Nephron progenitor cell (in vitro differentiated cells): ENCODE data around the gene FUZ.

Source experiments
- DNase-seq: peaks from one replicate; pipeline ENCODE4 v3.0.0; 2021
- H3K27ac Mint-ChIP-seq: 2 replicates; pipeline ENCODE4 v1.8.0; 2021; ENCODE audit warnings: mild to moderate bottlenecking, moderate library complexity, mixed read lengths
- H3K27me3 Mint-ChIP-seq: 2 replicates; pipeline ENCODE4 v1.8.0; 2021; ENCODE audit warnings: mild to moderate bottlenecking, low read depth, mixed read lengths; ENCODE audit not compliant: poor library complexity
- H3K36me3 Mint-ChIP-seq: 2 replicates; pipeline ENCODE4 v1.8.0; 2021; ENCODE audit warnings: low read depth, mixed read lengths
- H3K4me1 Mint-ChIP-seq: 2 replicates; pipeline ENCODE4 v1.8.0; 2021; ENCODE audit warnings: mixed read lengths
- H3K4me3 Mint-ChIP-seq: 2 replicates; pipeline ENCODE4 v1.8.0; 2021; ENCODE audit warnings: mild to moderate bottlenecking, moderate library complexity, mixed read lengths
- H3K9me3 Mint-ChIP-seq: 2 replicates; pipeline ENCODE4 v1.8.0; 2021; ENCODE audit warnings: mild to moderate bottlenecking, moderate library complexity, mixed read lengths
- TF ChIP-seq, protein P1 (sequence below): fragments of 200-600 bp; sonication (generic); IDR thresholded peaks from 2 replicates; pipeline ENCODE4 v1.5.0; 2021; ENCODE audit warnings: antibody characterized with exemption

FUZ gene

DNA sequence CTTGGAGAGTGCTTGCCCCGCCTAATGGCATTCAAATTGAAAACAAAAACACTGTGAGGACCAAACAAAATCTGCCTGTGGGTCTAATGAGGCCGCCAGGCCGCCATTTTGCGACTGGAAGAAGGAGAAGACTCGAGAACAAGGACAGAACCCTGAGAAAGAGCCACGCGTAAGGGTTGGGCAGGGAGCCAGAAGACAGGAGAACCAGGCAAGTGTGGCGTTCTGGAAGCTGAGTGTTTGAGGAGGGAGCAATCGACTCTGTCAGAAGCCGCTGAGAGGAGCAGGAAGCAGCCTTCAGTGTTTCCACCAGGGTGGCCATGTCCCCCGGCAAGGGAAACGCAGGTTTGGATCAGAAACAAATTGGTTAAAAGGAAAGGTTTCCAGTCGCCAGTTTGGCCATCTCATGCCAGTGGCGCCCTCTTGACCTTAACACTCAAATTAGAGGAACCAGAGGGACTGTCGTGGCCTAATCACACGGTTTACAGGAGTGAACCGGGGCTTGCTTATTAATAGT, 27.7 kb upstream of the FUZ start:
- H3K9me3 Mint-ChIP-seq: no peaks in the 10 kb centered on the region
- TF ChIP-seq, protein P1, sequence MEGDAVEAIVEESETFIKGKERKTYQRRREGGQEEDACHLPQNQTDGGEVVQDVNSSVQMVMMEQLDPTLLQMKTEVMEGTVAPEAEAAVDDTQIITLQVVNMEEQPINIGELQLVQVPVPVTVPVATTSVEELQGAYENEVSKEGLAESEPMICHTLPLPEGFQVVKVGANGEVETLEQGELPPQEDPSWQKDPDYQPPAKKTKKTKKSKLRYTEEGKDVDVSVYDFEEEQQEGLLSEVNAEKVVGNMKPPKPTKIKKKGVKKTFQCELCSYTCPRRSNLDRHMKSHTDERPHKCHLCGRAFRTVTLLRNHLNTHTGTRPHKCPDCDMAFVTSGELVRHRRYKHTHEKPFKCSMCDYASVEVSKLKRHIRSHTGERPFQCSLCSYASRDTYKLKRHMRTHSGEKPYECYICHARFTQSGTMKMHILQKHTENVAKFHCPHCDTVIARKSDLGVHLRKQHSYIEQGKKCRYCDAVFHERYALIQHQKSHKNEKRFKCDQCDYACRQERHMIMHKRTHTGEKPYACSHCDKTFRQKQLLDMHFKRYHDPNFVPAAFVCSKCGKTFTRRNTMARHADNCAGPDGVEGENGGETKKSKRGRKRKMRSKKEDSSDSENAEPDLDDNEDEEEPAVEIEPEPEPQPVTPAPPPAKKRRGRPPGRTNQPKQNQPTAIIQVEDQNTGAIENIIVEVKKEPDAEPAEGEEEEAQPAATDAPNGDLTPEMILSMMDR: no peak
- peaks cover 8% of the 10 kb centered on the region for H3K27me3 Mint-ChIP-seq
- peaks cover 12% of the 10 kb centered on the region for H3K4me1 Mint-ChIP-seq
- peaks cover 47% of the 10 kb centered on the region for H3K36me3 Mint-ChIP-seq
- H3K4me3 Mint-ChIP-seq: no peak overlapping the region
- peak overlapping the region; percentile 98 for H3K27ac Mint-ChIP-seq
- DNase-seq: no peak

DNA sequence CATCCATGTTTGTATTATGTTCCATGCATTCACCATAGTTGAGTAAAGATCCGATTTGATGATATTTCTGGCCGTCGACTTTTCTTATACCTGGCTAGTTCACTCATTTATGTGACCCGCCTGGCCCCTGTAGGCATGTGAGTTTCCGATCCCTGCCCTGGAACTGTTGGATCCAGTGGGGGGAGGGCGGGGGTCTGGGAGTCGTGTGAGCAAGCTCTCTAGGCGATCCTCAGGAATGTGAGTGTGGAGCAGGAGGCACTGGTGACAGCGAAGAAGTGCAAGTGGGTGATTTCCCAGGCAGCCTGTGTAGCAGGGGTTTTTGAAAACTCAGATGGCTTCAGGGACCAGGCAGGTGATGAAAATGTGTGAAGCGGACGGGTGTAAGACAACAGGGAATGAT, 27.2 kb upstream of the FUZ start:
- peaks cover 12% of the 10 kb centered on the region for H3K4me1 Mint-ChIP-seq
- no peaks in the 10 kb centered on the region for H3K9me3 Mint-ChIP-seq

DNA sequence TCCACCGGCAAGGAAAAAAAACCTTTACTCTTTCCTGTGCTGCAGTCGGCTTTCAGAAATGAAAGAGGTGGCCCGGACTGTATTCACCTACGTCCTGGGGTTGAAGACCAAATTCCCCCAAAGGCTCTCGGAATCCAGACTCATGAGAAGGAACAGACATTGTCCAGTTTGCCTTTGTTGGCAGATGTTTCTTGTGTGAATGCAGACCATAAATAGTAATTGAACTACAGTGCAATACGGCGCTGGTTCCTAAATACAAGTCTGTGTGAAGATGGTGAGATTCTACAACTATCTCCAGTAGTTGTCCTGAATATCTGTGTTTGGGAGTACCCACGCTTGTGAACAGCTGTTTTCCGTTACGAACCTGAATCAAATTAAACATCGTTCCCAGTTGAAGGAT, 26.6 kb upstream of the FUZ start:
- H3K27ac Mint-ChIP-seq: no peak overlapping the region
- TF ChIP-seq, protein P1: no peak
- H3K36me3 Mint-ChIP-seq: peaks cover 53% of the 10 kb centered on the region
- H3K4me3 Mint-ChIP-seq: no peak overlapping the region
- DNase-seq: no peak
- peaks cover 17% of the 10 kb centered on the region for H3K4me1 Mint-ChIP-seq
- peaks cover 8% of the 10 kb centered on the region for H3K27me3 Mint-ChIP-seq
- H3K9me3 Mint-ChIP-seq: no peaks in the 10 kb centered on the region

More for the DNA sequence above, 27.2 kb upstream of the FUZ start:
- TF ChIP-seq, protein P1: no peak
- Mint-ChIP-seq H3K27ac (peak overlapping the region; percentile 98), H3K4me3 (no peak overlapping the region), H3K27me3 (peaks cover 8% of the 10 kb centered on the region), H3K36me3 (peaks cover 47% of the 10 kb centered on the region)
- DNase-seq: no peak

DNA sequence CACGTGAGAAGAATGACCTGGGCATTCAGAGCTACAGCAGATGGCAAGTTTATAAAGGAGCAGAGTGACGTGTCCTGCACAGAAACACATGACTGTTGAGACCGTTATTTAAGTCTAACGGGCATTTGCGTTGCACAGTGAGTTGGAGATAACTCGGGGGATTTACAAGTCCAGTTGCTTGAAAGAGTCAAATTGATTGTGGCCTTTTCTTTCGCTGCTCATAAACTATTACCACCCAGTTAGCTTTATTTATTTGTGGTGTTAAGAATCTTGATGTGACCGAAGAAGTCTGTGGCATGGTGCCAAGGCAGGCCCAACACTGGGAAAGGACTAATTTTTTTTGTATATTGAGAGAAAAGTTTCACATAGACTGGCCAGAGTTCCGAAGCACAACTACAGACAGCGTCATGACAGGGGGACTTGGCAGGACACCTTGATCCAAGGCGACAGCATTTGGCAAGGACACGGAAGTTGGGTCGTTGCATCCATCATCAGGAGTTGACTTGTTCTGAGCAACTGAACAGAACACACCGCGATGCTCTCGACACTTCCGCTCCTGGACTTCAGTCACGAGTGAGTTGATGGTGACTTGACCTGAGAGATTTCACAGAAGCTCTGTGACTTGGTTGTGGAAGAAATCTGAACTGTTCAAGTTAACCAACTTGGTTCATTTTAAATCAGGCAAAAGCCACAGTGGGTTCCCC, 25.9 kb upstream of the FUZ start:
- DNase-seq: no peak
- H3K4me1 Mint-ChIP-seq: peaks cover 20% of the 10 kb centered on the region
- H3K9me3 Mint-ChIP-seq: no peaks in the 10 kb centered on the region
- H3K36me3 Mint-ChIP-seq: peaks cover 53% of the 10 kb centered on the region
- H3K27ac Mint-ChIP-seq: peak overlapping the region; percentile 59
- H3K4me3 Mint-ChIP-seq: no peak overlapping the region
- H3K27me3 Mint-ChIP-seq: peaks cover 8% of the 10 kb centered on the region
- TF ChIP-seq, protein P1: no peak

DNA sequence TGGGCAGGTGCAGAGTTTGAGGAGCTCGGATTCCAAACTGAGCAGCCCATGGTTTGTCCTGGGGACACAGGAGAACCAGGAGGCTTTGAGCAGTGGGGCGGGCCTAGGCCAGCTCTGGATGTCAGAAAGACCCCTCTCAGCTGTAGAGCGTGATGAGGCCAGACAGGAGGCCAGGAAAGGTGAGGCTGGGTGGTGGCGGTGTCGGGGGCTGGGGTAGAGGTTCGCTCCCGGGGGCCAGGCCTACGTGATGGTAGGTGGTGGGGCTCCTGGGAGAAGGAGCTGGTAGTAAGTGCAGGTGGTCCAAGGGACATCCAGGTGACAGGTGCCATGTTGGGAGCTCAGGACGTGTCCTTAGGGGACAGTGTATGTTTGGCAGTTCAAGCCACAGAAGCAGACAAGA, 24.3 kb upstream of the FUZ start:
- H3K4me3 Mint-ChIP-seq: no peak overlapping the region
- H3K4me1 Mint-ChIP-seq: peaks cover 26% of the 10 kb centered on the region
- peaks cover 11% of the 10 kb centered on the region for H3K27me3 Mint-ChIP-seq
- peak overlapping the region; percentile 94 for H3K27ac Mint-ChIP-seq
- no peaks in the 10 kb centered on the region for H3K9me3 Mint-ChIP-seq
- TF ChIP-seq, protein P1: no peak
- peaks cover 62% of the 10 kb centered on the region for H3K36me3 Mint-ChIP-seq
- no peak for DNase-seq

DNA sequence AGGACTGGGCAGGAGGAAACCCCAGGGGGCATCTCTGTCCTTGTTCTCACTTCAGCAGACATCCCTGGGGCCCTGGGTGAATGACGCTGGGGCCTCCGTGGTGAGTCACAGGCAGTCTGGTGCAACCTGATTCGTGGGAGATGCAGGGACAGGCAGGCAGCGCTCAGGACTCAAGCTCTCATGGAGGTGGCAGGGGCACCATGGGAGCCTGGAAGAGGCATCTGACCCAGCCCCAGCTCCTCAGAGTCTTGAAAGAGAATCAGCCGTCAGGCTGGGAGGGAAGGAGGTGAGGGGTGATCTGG, 23.9 kb upstream of the FUZ start:
- peaks cover 66% of the 10 kb centered on the region for H3K36me3 Mint-ChIP-seq
- no peak overlapping the region for H3K27ac Mint-ChIP-seq
- DNase-seq: no peak

More for the DNA sequence above, 23.9 kb upstream of the FUZ start:
- TF ChIP-seq, protein P1: no peak
- Mint-ChIP-seq H3K4me3 (no peak overlapping the region), H3K4me1 (peaks cover 29% of the 10 kb centered on the region), H3K9me3 (no peaks in the 10 kb centered on the region), H3K27me3 (peaks cover 11% of the 10 kb centered on the region)
